Hepatocyte (in vitro differentiated cells): ENCODE data around the gene DRG2.

ENCODE experiments used
- CTCF ChIP-seq: fragments of 200-600 bp; sonication (generic); IDR thresholded peaks from 2 replicates; pipeline ENCODE4 v1.5.1; 2016; ENCODE audit warnings: antibody characterized with exemption, mild to moderate bottlenecking; ENCODE audit not compliant: poor library complexity
- EZH2 ChIP-seq: fragments of 200-600 bp; sonication (generic); IDR thresholded peaks from 2 replicates; pipeline ENCODE4 v1.6.1; 2016; ENCODE audit warnings: antibody characterized with exemption, mild to moderate bottlenecking, borderline replicate concordance
- EZH2phosphoT487 ChIP-seq: fragments of 200-600 bp; sonication (generic); IDR thresholded peaks from one replicate; pipeline ENCODE4 v1.6.1; 2018; ENCODE audit warnings: antibody characterized with exemption, mild to moderate bottlenecking, low read depth, moderate library complexity; ENCODE audit not compliant: unreplicated experiment, severe bottlenecking

GRCh38 chr17:18117533-18117932 is 29.8 kb downstream of the DRG2 start:
- TF ChIP-seq CTCF (no peak), EZH2 (no peak), EZH2phosphoT487 (no peak)
